GM21825 (cell line): ENCODE data around the gene MCF2L.

Source experiments
- ATAC-seq: cut with Tn5 transposase; IDR thresholded peaks from one replicate; pipeline ENCODE4 v1.9.1; 2021; ENCODE audit warnings: mild to moderate bottlenecking, moderate library complexity; ENCODE audit not compliant: unreplicated experiment

MCF2L gene

GRCh38 chr13:113014752-113015745, 46.0 kb downstream of the MCF2L start:
- ATAC-seq: no peak

- no peak for ATAC-seq
Observed at GRCh38 chr13:113015826-113016525, 47.0 kb downstream of the MCF2L start.

GRCh38 chr13:113016526-113017295, 47.7 kb downstream of the MCF2L start:
- no peak for ATAC-seq

- ATAC-seq: no peak
Observed at GRCh38 chr13:113017506-113018215, 48.6 kb downstream of the MCF2L start.

- ATAC-seq: no peak
Observed at GRCh38 chr13:113018676-113019465, 49.9 kb downstream of the MCF2L start.

- ATAC-seq: no peak
Observed at GRCh38 chr13:113020323-113021080, 51.5 kb downstream of the MCF2L start.

- no peak for ATAC-seq
Observed at GRCh38 chr13:113021391-113021790, 52.4 kb downstream of the MCF2L start.

- ATAC-seq: no peak
Observed at GRCh38 chr13:113021811-113022210, 52.8 kb downstream of the MCF2L start.

- no peak for ATAC-seq
Observed at GRCh38 chr13:113022391-113022744, 53.4 kb downstream of the MCF2L start.

GRCh38 chr13:113022745-113023574, 53.9 kb downstream of the MCF2L start:
- ATAC-seq: no peak

- no peak for ATAC-seq
Observed at GRCh38 chr13:113023694-113024430, 54.8 kb downstream of the MCF2L start.

GRCh38 chr13:113024466-113024865, 55.5 kb downstream of the MCF2L start:
- no peak for ATAC-seq

GRCh38 chr13:113026391-113026910, 57.4 kb downstream of the MCF2L start:
- ATAC-seq: no peak

GRCh38 chr13:113027095-113027494, 58.1 kb downstream of the MCF2L start:
- ATAC-seq: no peak

- ATAC-seq: no peak
Observed at GRCh38 chr13:113027566-113027965, 58.6 kb downstream of the MCF2L start.

GRCh38 chr13:113028336-113029060, 59.5 kb downstream of the MCF2L start:
- no peak for ATAC-seq

GRCh38 chr13:113029061-113029445, 60.0 kb downstream of the MCF2L start:
- ATAC-seq: no peak
